Activated CD8-positive, alpha-beta memory T cell treated with anti-CD3 and anti-CD28 coated beads, Interleukin-2, amount 50 U/mL, for 48 hours (primary cell): ENCODE results near the gene LAMA3.

Experiments
- DNase-seq: peaks from one replicate; pipeline ENCODE4 v3.0.0-alpha.2; 2020

LAMA3 gene

DNA sequence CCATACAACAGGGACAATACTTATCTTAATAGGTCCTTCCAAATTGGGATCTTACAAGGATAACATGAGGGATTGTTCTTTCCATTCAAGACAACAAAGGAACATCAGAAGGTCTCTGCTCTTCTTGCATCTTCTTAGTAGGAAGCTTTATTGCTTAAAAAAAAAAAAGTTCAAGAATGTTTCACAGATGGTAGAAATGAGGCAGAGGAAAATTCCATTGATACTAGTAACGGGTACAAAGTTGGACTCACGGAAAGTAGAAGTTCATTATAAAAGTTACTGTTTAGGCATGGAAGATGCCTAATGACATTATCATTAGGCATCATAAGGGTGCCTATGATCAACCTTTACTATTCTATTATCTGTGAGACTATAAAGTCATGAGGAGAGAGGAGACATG is 136.2 kb downstream of the LAMA3 start:
- no peak for DNase-seq

DNA sequence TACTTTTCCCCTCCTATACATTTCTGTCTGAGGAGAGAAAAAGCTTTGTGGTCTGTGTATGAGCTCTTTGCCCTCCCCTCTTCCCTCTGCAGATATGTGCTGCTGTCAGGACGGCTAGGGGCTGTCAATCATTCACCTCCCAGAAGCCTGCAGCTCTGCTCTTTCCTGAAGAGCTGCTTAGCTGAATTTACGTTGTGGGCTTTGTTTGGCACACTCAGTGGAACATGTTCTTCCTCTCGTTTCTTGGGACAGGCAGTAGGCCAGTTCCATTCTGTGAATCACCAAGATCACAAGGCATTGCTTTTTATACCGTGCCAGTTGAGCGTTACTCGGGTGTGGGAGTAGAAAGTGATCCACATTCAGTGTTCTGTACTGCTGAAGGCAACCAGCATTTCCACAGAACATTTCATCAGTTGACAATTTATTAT is 136.7 kb downstream of the LAMA3 start:
- DNase-seq = no peak

DNA sequence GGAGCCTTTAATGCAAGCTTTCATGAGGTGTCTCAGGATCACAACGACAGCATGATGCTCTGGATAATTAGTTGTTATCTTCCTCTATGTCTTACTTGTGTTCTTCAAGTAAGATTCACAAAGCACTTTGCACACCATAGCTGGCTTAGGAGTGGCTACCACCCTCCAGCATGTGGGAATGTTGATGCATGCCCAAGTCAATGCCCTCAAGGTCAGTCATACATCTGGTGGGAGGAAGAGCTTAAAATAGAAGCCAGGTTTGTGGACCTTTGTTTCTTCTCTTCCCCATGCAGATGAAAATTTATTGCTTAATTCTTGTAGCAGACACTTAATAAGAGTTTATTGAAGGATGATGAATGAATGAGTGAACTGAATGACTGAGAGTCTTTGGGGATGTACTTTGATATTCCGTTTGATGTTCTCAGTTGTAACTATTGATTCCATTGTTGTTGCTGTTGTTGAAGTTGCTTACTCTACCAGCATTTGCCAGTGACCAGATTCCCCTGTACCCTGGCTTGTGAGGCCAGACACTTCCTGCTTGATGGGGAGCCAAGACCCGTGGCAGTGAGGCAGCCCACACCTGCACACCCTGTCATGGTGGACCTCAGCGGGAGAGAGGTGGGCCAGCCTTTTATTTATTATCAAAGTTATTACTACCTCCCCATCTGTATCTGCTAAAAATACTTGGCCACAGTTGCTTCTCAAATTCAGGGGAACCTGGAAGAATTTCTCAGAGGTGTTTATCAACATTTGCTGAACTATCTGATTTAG is 137.8 kb downstream of the LAMA3 start:
- DNase-seq = no peak

DNA sequence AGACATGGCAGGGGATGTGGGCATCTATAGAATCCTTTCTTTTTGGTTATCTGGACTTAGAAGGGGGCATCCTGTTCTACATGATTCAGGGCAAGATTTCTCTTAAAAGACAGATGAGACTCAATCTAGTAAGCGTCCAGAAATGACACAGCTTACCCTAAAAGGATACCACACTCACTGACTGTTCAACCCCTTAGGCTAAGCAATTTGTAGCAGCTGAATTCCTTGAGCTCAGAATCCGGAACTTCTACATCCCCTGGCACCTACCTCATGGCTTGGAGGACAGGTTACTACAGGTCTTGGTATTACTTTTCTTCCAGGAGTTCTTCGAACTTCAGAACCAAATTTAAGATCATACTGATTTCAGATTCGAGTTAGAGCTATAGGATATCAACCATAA is 138.4 kb downstream of the LAMA3 start:
- DNase-seq = no peak

DNA sequence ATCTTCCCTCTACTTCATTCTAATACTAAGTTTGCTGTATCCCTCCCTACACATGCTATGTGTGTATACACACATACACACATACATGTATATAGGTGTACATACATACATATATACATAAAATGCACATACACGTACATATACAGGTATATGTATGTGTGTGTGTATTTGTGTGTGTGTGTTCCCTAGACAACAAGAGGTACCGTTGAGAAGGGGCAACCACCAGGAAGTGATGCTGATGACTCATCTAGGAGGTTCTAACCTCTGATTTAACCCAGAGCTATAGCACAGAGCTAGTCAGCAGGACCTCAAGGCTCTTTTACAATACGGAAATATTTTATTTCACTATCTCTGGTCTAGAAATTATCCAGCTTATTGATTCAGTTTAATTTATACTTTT is 139.2 kb downstream of the LAMA3 start:
- no peak for DNase-seq

DNA sequence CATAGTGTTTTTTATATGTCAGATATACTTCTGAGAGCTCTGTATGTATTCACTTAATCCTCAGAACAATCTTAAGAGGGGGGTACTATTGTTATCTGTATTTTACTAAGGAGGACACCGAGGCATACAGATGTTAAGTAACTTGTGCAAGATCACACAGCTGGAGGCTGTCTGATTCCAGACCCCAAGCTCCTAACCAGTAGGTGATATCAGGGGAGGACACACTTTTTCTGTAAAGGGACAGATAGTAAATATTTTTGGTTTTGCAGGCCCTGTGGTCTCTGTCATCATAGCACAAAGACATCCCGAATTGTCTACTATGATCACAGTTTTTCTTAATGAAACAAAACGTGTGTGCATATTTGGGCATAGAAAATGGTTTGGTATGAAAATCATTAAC is 143.7 kb downstream of the LAMA3 start:
- no peak for DNase-seq

DNA sequence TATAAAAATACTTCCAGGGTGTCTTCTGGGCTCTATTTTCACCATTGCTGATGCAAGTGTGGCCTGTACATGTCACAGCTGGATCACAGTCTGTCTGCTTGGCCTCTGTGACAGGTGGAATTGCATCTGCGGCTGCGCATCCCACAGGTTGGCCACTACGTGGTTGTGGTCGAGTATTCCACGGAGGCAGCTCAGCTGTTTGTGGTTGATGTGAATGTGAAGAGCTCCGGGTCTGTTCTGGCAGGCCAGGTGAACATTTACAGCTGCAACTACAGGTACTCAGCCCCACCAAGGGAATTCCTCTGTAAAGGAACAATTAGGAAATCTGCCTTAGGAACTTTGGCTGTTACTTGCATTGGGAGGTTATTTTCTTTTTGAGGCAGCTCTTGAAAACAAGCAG is 144.5 kb downstream of the LAMA3 start:
- DNase-seq = no peak

DNA sequence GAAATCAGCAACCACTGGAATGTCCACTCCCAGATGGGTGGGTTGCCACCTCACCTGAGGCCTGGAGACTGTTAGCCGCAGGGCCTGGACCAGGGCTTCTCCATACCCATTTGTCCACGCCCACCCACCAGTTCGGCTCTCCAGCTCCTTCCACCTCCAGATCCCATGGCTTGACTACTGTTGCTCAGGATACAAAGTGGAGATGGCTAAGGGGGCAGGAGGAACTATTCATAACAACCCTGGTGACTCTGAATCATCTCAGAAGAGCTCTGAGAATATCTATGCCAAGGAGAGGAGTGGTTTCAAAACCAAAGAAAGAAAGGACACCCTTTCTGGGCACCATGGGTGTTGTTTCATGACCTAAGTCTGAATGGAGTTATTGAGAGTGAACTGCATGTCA is 145.8 kb downstream of the LAMA3 start:
- DNase-seq = no peak

DNA sequence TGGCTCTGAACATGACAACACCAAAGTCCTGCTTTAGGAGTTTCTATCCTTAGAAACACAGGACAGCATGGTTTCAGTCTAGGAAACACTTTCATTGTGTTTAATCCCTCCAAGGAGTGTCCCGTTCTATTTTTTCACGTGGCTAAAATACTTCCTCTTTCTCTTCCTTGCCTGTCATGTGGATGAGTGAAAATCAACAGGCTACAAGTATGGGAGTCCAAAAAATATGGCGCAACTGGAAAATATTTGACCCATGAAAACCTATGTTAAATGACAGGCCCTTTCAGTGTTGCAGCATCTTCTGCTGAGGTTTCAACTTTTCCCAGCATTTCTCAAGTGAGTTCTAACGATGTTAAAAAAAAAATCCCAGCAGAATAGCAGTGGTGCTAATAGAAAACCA is 146.3 kb downstream of the LAMA3 start:
- no peak for DNase-seq

DNA sequence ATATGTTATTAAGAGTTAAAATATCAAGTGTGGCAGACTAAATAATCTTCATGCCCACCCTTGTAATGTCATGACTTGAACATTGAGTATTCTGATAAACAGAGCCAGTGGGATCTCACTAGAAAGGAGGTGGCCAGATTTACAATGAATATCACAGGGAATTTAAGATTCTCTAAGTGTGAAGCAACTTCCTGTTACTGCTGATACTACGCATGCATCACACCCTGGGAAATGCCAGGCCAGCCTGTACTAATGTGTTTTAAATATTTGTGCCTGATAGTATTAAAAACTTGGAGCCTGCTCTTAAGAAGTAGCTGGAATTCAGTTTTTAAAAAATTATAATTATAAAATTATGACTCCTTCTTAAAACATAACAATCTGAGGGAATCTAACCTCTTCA is 148.3 kb downstream of the LAMA3 start:
- DNase-seq = no peak

DNA sequence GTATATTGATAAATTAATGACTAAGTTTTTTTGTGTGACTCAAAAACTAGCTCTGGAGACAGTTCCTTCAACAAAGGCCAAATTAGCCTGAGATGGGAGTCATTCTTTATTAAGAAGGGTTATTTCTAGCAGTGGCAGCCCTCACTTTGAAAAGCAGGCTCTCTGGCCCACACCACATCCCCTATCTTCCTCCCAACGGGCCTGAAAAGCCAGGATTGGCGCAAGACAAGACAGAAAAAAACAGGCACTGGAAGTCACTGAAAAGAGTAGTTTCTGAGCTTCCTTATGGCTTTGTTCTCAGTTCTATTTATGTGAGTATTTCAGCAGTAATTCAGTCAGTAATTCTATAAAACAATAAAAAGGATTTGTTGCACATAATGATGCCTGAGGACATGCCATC is 149.0 kb downstream of the LAMA3 start:
- DNase-seq = no peak

DNA sequence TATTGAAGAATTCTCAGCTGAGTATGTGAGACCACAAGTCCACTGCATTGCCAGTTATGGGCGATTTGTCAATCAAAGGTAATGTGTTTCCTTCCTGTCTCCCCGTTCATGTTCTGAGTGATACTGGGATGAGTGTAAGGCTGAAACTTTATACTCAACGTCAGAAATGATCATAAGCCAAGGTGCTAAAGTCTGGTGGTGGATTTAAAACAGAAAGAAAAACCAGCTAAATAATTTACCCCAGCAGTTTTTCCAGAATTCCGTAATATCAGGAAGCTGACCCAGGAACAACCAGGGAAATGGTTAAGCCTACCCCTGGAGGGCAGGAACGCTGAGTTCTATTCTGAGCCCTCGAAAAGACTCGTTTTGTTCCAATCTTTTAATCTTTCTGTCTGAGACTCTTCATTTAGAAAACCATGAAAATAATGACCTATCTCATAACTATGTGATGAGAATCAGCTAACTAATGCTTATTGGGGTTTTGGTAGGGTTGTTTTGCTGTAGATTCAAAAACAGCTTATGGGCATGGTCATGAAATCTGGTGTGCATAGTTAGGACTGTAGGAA is 149.6 kb downstream of the LAMA3 start:
- DNase-seq = no peak

DNA sequence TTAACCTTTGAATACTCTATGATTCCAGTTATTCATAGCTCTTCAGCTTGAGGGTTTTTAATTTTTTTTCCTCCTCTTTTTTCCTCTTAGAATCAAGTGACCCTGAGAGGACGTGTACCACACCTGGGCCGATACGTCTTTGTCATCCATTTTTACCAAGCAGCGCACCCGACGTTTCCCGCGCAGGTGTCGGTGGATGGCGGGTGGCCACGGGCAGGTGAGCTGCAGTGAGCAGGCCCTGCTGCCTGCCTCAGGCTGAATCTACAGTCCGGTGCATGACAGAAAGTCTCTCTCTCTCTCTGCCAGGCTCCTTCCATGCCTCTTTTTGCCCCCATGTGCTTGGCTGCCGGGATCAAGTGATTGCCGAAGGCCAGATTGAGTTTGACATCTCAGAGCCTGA is 153.1 kb downstream of the LAMA3 start:
- no peak for DNase-seq

DNA sequence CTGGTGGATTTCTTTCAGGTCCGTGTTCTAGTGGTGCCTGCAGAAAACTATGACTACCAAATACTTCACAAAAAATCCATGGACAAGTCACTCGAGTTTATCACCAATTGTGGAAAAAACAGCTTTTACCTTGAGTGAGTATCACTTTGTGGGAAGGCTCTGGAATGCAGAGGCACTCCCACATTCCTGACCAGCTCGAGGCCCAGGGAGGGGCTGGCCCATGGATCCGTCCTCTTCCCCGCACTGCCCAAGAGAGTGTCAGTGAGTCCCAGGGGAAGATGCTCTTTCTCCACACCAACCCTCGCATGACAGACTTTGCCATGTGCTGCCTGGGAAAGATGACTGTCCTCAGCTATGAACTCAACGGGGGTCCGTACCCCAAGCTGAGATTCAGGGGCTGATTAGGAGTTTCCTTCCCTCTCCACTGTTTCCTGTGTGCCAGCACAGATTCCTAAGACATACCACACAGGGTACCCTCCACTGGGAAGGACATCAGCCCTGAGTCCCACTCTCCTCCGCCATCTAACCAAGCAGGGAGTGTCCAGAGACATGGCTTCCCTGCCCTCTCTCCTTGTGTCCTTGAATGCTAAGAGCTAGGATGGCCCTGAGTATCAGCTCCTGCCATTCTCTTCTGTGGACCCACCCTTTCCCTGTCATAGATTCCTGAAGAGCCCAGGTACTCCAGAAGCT is 155.9 kb downstream of the LAMA3 start:
- DNase-seq = no peak

DNA sequence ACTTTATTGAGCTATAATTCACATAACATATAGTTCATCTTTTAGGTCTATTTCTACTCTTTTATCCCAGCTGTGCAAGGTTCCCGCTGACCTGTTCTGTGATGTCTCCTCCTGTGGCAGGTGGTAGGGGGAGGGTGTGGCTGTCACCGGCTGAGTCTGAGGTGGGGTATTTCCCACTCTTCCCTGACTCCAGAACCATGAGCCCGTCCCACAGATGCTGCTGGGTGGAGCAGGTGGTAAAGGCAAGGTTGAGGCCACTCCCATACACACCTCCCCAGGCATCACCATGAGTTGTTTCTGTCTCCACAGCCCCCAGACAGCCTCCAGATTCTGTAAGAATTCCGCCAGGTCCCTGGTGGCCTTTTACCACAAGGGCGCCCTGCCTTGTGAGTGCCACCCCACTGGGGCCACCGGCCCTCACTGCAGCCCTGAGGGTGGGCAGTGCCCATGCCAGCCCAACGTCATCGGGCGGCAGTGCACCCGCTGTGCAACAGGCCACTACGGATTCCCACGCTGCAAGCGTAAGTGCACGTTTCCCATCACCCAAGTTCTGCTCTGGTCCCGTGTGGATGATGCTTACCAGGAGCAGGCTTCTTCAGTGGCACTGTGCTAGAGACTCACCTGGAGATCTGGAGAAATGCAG is 156.9 kb downstream of the LAMA3 start:
- no peak for DNase-seq

DNA sequence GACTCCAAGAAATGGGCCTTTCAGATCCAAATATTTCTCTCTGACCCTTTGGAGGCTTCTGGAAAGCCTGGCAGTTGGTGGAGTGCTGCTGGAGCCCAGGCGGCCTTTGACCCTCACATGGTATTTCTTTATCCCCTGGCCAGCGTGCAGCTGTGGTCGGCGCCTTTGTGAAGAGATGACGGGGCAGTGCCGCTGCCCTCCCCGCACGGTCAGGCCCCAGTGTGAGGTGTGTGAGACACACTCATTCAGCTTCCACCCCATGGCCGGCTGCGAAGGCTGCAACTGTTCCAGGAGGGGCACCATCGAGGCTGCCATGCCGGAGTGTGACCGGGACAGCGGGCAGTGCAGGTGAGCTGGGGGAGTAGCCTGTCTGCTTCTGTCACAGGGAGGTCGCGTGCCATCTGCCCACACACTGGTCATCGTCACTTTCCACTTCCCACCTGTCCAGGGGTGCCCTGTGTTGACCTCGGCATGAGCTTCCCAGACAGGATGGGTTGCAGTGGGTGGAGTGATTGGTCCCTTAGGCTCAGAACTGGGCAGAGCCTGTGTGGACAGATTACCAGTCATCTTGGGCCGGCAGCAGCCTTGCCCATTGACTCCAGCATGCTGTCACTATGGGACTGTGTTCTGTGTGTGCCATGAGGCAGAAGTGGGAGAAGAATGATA is 158.2 kb downstream of the LAMA3 start:
- no peak for DNase-seq

DNA sequence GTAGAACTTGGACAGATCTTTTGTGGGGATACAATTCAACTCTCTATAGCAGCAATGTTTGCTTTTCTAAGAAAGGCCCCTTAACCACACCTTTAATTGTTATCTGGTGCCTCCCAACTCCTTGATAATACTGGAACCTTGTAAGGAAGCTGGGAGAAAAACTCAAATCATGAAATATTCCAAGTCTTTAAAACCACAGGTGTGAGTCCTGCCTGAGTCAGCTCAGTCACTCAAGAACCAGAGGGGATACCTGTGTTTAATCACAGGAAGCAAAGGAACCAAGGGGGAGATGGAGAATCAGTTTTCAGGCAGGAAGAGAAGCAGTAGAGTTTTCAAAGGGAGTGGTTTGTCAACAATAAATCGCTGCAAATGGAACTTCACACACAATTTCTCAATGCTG is 159.9 kb downstream of the LAMA3 start:
- no peak for DNase-seq

DNA sequence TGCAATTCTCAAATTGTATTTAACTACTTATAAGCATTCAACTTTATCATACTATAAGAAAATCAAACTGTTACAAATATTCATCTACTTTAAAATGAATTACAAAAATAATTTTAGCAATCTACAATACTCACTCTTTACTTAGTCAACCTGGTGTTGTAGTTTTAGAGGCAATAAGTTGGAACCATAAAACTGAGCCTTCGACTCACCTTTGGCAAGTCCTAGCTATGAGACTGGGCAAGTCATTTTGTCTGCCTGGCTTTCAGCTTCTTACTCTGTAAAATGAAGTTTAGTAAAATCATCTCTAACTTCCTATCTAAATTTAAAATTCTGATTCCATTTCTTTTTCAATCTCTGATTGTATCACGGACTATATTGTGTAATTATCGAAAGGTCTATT is 161.0 kb downstream of the LAMA3 start:
- DNase-seq = no peak

DNA sequence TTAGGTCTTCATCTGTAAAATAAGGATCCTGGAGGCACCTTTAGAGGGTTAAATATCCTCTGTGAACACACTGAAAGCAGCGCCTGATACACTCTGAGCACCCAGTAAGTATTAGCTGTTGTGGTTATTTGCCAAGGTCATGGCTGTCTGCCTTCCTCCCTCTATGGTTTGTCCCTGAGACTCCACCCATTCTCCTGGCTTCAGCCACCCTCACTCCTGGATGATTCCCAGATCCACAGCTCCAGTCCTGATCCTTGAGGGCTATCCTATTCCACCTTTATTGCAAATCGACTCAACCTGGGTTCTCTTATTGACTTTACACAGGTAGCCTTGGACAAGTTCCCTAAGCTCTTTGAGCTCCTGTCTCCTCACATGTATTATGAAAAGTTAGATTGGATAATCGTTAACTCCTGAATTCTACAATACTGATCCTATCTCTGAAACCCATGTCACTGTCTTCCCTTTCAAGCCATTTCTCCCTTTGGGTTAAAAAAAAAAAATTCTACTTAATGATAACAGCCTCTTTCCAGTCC is 162.3 kb downstream of the LAMA3 start:
- DNase-seq = no peak

DNA sequence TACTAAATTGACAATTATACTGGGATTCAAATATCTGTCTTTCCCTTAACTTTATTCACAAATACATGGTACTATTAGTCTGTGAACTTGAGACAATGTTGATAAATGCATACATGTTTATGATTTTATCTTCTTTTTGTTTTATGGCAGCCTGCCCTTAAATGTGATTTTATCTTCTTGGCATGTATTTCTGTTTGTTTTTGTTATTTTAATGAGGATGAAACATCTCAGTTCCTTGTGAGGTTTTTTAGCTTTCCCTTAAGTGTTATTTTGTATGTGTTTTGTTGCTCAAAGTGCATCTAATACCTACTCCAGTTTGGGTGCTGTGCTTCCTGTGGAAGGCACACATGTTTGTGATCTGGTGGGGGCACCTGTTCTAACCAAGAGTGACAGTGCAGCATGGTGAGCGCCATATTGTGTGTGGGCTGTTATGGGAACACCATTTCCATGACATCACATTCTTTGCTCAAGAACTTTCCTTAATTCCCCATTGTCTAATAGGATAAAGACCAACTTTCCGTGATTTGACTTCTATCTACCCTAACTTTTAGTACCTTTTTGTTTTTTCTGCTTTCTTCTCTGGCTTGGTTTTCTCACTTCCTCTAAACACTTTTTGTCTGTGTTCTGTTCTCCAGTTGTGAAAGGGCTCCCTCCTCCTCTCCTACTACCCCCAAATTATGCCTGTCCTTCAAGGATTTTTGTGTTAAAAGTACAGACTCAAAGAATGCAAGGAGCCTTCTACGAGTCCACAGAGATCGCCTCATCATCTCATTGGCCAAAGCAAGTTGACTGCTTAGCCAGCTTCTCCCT is 163.2 kb downstream of the LAMA3 start:
- DNase-seq = no peak

DNA sequence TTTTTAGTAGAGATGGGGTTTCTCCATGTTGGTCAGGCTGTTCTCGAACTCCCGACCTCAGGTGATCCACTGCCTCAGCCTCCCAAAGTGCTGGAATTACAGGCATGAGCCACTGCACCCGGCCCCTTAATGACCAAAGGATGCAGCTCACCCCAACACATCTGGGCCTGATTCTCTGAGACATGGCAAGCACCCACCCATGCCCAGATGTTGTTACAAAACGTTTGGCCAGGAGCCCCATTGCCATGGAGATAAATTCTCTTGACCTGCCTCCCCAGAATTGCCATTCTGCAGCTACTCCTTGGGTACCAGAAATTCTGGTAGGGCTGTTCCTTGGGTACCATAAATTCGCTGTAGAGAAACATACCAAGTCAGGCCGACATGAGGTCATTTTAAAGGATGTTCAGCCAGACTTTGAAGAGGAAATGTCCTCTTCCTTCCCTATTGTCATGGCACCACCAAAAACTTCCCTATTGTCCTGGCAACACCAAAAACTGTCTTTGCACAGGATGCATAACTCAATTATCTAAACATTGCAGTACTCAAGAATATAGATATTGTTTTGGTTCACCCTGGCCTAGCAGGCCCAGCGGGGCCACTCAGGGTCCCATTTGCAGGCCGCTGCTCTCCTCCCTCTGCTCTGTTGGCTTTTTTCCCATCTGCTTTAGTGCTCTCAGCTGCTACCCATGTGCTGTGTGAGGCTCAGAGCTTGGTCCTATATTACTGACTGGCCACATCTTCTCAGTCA is 164.4 kb downstream of the LAMA3 start:
- DNase-seq = no peak
